K562 (cell line): Measurements from ENCODE around the gene NLRX1. TPM values are rescaled to one million over a fixed set of nuclear protein-coding genes. Genes with fewer than 3 reads are reported as not detected.

Source experiments
- ATAC-seq: fragments of 200-7000 bp; cut with Tn5 transposase; 3 replicates; pipeline ENCODE4 v1.9.1; 2020; ENCODE audit warnings: moderate library complexity
- BruUV-seq: library from RNA; stranded (reverse); fragments of 400-500 nt; replicated peaks from 2 replicates; lab custom pipeline; 2021; lab: Mats Ljungman, UMichigan
- CTCF ChIA-PET: fragments of 300-600 bp; formaldehyde crosslinking; extraction: SDS; loops from one replicate; lab custom pipeline; 2021; ENCODE audit warnings: low intra/inter-chr PET ratio; lab: Yijun Ruan, JAX
- POLR2A ChIA-PET: fragments of 300-600, 350-650 bp; sonication (Branson Sonifier 250); formaldehyde crosslinking; extraction: SDS; loops from one replicate; lab custom pipeline; 2021; ENCODE audit warnings: antibody characterized with exemption, inconsistent platforms; lab: Yijun Ruan, JAX
- DNase-seq, 4 experiments: peaks; one replicate each; pipeline versions ENCODE4 v3.0.0 to v3.0.0-alpha.2; 2011 to 2018; ENCODE audit warnings: low spot score in 3 of 4, mixed read lengths in 3 of 4; ENCODE audit errors: extremely low read depth in 1 of 4
- FAIRE-seq: peaks from 2 replicates; lab custom pipeline; 2011; peaks lifted over from hg19 to GRCh38; lab: Jason Lieb, UNC
- H2AFZ ChIP-seq: 2 replicates; pipeline ENCODE4 v1.6.0; 2011; ENCODE audit warnings: low read depth, low read length, control low read depth, inconsistent platforms
- H3K27ac ChIP-seq: fragments of 200-600 bp; 3 replicates; pipeline ENCODE4 v1.8.0; 2011; ENCODE audit warnings: low read depth, mild to moderate bottlenecking, control low read depth, inconsistent platforms, low read length, moderate library complexity, mixed read lengths; ENCODE audit errors: extremely low read depth
- H3K27me3 ChIP-seq, 2 experiments: fragments of 300-600 bp in 1 of 2; 2 replicates in 1 of 2; 3 replicates in 1 of 2; pipeline versions ENCODE4 v1.6.0 to v1.8.0; 2011; ENCODE audit warnings: inconsistent platforms in 2 of 2, low read length in 2 of 2, mild to moderate bottlenecking in 1 of 2, mixed read lengths in 1 of 2, moderate library complexity in 1 of 2; ENCODE audit not compliant: control insufficient read depth in 2 of 2, insufficient read depth in 2 of 2
- H3K36me3 ChIP-seq: fragments of 300-600 bp; 3 replicates; pipeline ENCODE4 v1.8.0; 2011; ENCODE audit warnings: mild to moderate bottlenecking, low read length, inconsistent platforms; ENCODE audit not compliant: control insufficient read depth, insufficient read depth
- H3K4me1 ChIP-seq, 2 experiments: fragments of 200-600 bp in 1 of 2; replicated peaks in 1 of 2; 2 replicates in 1 of 2; 3 replicates in 1 of 2; pipeline versions ENCODE4 v1.5.1 to v1.8.0; 2011; ENCODE audit warnings: inconsistent platforms in 2 of 2, low read length in 2 of 2, mild to moderate bottlenecking in 1 of 2, mixed read lengths in 1 of 2, moderate library complexity in 1 of 2; ENCODE audit not compliant: control insufficient read depth in 2 of 2, insufficient read depth in 2 of 2
- H3K4me2 ChIP-seq: 2 replicates; pipeline ENCODE4 v1.6.1; 2011; ENCODE audit warnings: low read length, control low read depth, inconsistent platforms, mixed read lengths; ENCODE audit not compliant: insufficient read depth
- H3K4me3 ChIP-seq: fragments of 200-600 bp; sonication (generic), shearing (Covaris generic); 2 replicates; pipeline ENCODE4 v1.5.1; 2016; ENCODE audit warnings: control low read depth, inconsistent platforms
- H3K79me2 ChIP-seq: fragments of 200-600 bp; 3 replicates; pipeline ENCODE4 v1.8.0; 2011; ENCODE audit warnings: low read length, inconsistent platforms; ENCODE audit not compliant: control insufficient read depth, insufficient read depth
- H3K9ac ChIP-seq, 2 experiments: 2 replicates each; pipeline versions ENCODE4 v1.6.0 to v1.6.1; 2011; ENCODE audit warnings: low read depth in 2 of 2, low read length in 2 of 2, control low read depth in 1 of 2, inconsistent platforms in 1 of 2, mild to moderate bottlenecking in 1 of 2, mixed read lengths in 1 of 2; ENCODE audit not compliant: insufficient read depth in 1 of 2
- H3K9me1 ChIP-seq: one replicate; pipeline ENCODE4 v1.6.0; 2011; ENCODE audit warnings: inconsistent platforms, mild to moderate bottlenecking, low read length, moderate library complexity; ENCODE audit not compliant: control insufficient read depth, insufficient read depth
- H3K9me3 ChIP-seq: replicated peaks from 2 replicates; pipeline ENCODE4 v1.5.1; 2011; ENCODE audit warnings: low read depth, low read length, inconsistent platforms; ENCODE audit not compliant: control insufficient read depth, insufficient read depth
- H4K20me1 ChIP-seq: replicated peaks from 2 replicates; pipeline ENCODE4 v1.6.1; 2011; ENCODE audit warnings: low read length, inconsistent platforms, mixed read lengths; ENCODE audit not compliant: control insufficient read depth, insufficient read depth
- HNRNPK ChIP-seq: fragments of 200-400 bp; formaldehyde crosslinking; IDR thresholded peaks from one replicate; pipeline ENCODE4 v1.6.1; 2018; ENCODE audit warnings: mild to moderate bottlenecking, low read depth, low read length; ENCODE audit not compliant: poor library complexity, severe bottlenecking
- KDM2B ChIP-seq: fragments of 250-450 bp; sonication (Bioruptor Pico); IDR thresholded peaks from 2 replicates; pipeline ENCODE4 v1.8.0; 2021; ENCODE audit warnings: mild to moderate bottlenecking, moderate library complexity
- MBD1 ChIP-seq: fragments of 250-450 bp; sonication (Bioruptor Pico); IDR thresholded peaks from 2 replicates; pipeline ENCODE4 v1.8.0; 2022; ENCODE audit warnings: inconsistent platforms
- MYC ChIP-seq, 2 experiments: fragments of 250-450 bp in 1 of 2; sonication (Bioruptor Pico) in 1 of 2; IDR thresholded peaks; 2 replicates each; pipeline versions ENCODE4 v1.5.1 to v1.6.1; 2012 to 2021; ENCODE audit warnings: low read depth in 2 of 2, borderline replicate concordance in 1 of 2, improper control_type of control experiment in 1 of 2, low read length in 1 of 2, mild to moderate bottlenecking in 1 of 2, moderate library complexity in 1 of 2
- PREB ChIP-seq: sonication (generic); formaldehyde crosslinking; IDR thresholded peaks from 2 replicates; pipeline ENCODE4 v1.8.1; 2023; ENCODE audit warnings: mild to moderate bottlenecking, missing genetic modification reagents
- SIX5 ChIP-seq, 2 experiments: IDR thresholded peaks; 2 replicates each; pipeline ENCODE4 v1.6.1; 2011; ENCODE audit warnings: low read length in 2 of 2, borderline replicate concordance in 1 of 2, low read depth in 1 of 2, mild to moderate bottlenecking in 1 of 2, moderate library complexity in 1 of 2; ENCODE audit not compliant: insufficient read depth in 1 of 2
- XRCC3 ChIP-seq: fragments of 450-650 bp; IDR thresholded peaks from 2 replicates; pipeline ENCODE4 v1.6.1; 2017; ENCODE audit warnings: mild to moderate bottlenecking, moderate library complexity
- ZBTB49 ChIP-seq: sonication (generic); formaldehyde crosslinking; IDR thresholded peaks from 2 replicates; pipeline ENCODE4 v1.8.0; 2022; ENCODE audit warnings: missing genetic modification reagents, mild to moderate bottlenecking, borderline replicate concordance
- ZNF175 ChIP-seq: fragments of 200-800 bp; sonication (Bioruptor generic); IDR thresholded peaks from 2 replicates; pipeline ENCODE4 v1.6.1; 2016; ENCODE audit warnings: low read depth, mild to moderate bottlenecking, missing genetic modification characterization, missing compliant biosample characterization
- ZNF316 ChIP-seq: fragments of 450-650 bp; IDR thresholded peaks from 2 replicates; pipeline ENCODE4 v1.6.1; 2016
- ZNF780A ChIP-seq: fragments of 250-450 bp; sonication (Bioruptor Pico); IDR thresholded peaks from 2 replicates; pipeline ENCODE4 v1.5.0; 2021; ENCODE audit warnings: mild to moderate bottlenecking
- ZZZ3 ChIP-seq: fragments of 450-650 bp; IDR thresholded peaks from 2 replicates; pipeline ENCODE4 v1.6.1; 2016; ENCODE audit warnings: antibody characterized with exemption, mild to moderate bottlenecking, moderate library complexity
- WGBS: fragments of 100-300 bp; shearing (Covaris generic); methylation state at CpG from one replicate; pipeline ENCODE4 v1.1.6; 2016; ENCODE audit warnings: low coverage, mixed read lengths; ENCODE audit not compliant: insufficient coverage; ENCODE audit errors: missing lambda C conversion rate; 5-methylcytosine and 5-hydroxymethylcytosine counted together
- in situ Hi-C: fragments of 300-500 bp; cut with MboI; formaldehyde crosslinking; loops from 4 replicates; pipeline ENCODE4 v1.15.0; 2018; ENCODE audit warnings: inconsistent platforms, mixed read lengths
- intact Hi-C: fragments of 100-400 bp; cut with micrococcal nuclease; formaldehyde crosslinking; loops from 2 replicates; pipeline ENCODE4 v1.14.2; 2022
- polyA plus RNA-seq, 8 experiments: library from polyadenylated mRNA; depleted of rRNA in 4 of 8; stranded (reverse) in 5 of 8; unstranded in 3 of 8; fragments of >200 nt; fragmentation: Nextera tagmentation in 2 of 8; fragmentation: Illumina TruSeq in 1 of 8; extraction: Ambion mirVana in 2 of 8; extraction: Trizol in 1 of 8; gene quantifications; 2 replicates each; pipeline versions ENCODE4 v1.2.1 to v1.2.3, GENCODE V29; 2011 to 2014; ENCODE audit warnings: inconsistent platforms in 1 of 8, missing spikeins in 1 of 8
- total RNA-seq, 7 experiments: library from RNA; depleted of rRNA in 6 of 7; stranded (reverse); fragments of >200 nt in 6 of 7; fragmentation: Illumina TruSeq in 2 of 7; extraction: Trizol in 2 of 7; gene quantifications; 2 replicates each; pipeline versions ENCODE4 v1.2.1 to v1.2.3, GENCODE V29; 2011 to 2021; ENCODE audit warnings: low replicate concordance in 1 of 7

Gene NLRX1
- total and polyA plus RNA-seq, 9 of the 15 experiments (the other 6 are each of a cell fraction or from before 2014, with no cell fraction given): 0.04 to 2.3 (median 0.69) TPM

DNA sequence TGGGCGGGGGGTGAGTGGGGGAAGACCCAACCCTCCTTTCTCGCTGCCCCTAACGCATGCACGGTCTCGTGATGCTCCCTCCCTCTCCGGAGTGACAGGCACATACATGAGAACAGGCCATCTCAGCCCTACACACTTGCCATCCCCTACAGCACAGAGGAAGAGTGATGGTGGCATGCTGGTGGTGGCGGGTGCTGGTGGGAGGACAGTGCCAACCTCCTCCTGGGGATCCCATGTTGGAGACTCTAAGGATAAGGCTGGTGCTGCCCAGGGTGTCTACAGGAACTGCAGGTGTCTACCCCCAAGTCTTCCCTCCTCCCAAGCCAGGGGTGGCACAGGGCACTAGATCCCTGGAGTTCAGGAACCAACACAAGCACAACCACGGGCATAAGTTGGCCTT is 6.7 kb upstream of the NLRX1 start:
- BruUV-seq: no TSS peak
- Histone ChIP-seq H3K27ac (no peak overlapping the region), H3K36me3 (no peaks in the 10 kb centered on the region), H3K27me3 (peaks cover 4 to 49% of the 10 kb centered on the region in 2 experiments; a peak in 4 of 5 replicates), H3K9me1 (no peaks in the 10 kb centered on the region), H3K79me2 (no peaks in the 10 kb centered on the region), H3K4me3 (no peak overlapping the region), H3K4me1 (peaks cover 1 to 7% of the 10 kb centered on the region in 2 experiments; a peak in 2 of 5 replicates), H2AFZ (no peak overlapping the region), H3K4me2 (no peak overlapping the region), H4K20me1 (no peaks in the 10 kb centered on the region), H3K9ac (no peak overlapping the region), H3K9me3 (no peaks in the 10 kb centered on the region)
- POLR2A ChIA-PET: no interaction called here
- no peak for TF ChIP-seq SIX5 (IDR thresholded peaks at IDR 0.05; ENCODE audit: borderline replicate concordance in 1 of 2, insufficient read depth in 1 of 2, low read depth in 1 of 2, low read length in 2 of 2)
- TF ChIP-seq MYC (IDR thresholded peaks at IDR 0.05; ENCODE audit: low read depth, low read length): no peak
- TF ChIP-seq MYC (CRISPR knock-in tag; IDR thresholded peaks at IDR 0.05; ENCODE audit: borderline replicate concordance, low read depth): no peak
- no peak for TF ChIP-seq ZNF175
- TF ChIP-seq ZZZ3: no peak
- TF ChIP-seq ZNF780A (CRISPR knock-in tag): no peak
- TF ChIP-seq KDM2B: no peak
- no peak for TF ChIP-seq MBD1 (CRISPR knock-in tag)
- no peak for TF ChIP-seq ZBTB49
- no peak for TF ChIP-seq ZNF316
- TF ChIP-seq HNRNPK: no peak
- TF ChIP-seq XRCC3: no peak
- no peak for TF ChIP-seq PREB (CRISPR knock-in tag)
- in situ Hi-C loops: no loop called here
- FAIRE-seq (no peak), DNase-seq (no peak), ATAC-seq (no peak)
- CTCF ChIA-PET: no interaction called here
- intact Hi-C loops: no loop called here
- WGBS: 1% methylated on average over 8 of the region's 8 CpGs
